Heart left ventricle (tissue), 13 donors: ENCODE results near the gene NAIF1.

ENCODE experiments used
- POLR2A ChIP-seq, 2 donors: fragments of 450-650 bp; IDR thresholded peaks; one replicate each; pipeline ENCODE4 v1.6.1; 2017; ENCODE audit warnings: antibody characterized with exemption in 2 of 2, mild to moderate bottlenecking in 2 of 2, moderate library complexity in 2 of 2
- TF ChIP-seq, protein P1 (sequence below), 12 donors: fragments of 200-600 bp; sonication (generic) in 4 of 12; IDR thresholded peaks; one replicate each; pipeline versions ENCODE4 v1.5.0 to v1.8.0; 2018 to 2022; ENCODE audit warnings: antibody characterized with exemption in 12 of 12, mild to moderate bottlenecking in 5 of 12
- donor health status: ischemic (EF 13 %, LVEDD 7.1; RV severe dilation, severe dysfunction).
- donor health status: DM: no; HTN: yes; CAD: no.
- donor health status: DM: no; HTN: no; CAD: no.
- donor health status: ischemic (EF 25% LVEDD 6.9; RV normal size, moderate dysfunction).
- donor health status: ischemic (EF 25% LVEDD 5.7; RV mildly dilated, moderate dysfunction).
- donor health status: ischemic (EF 35%, LVEDD 5.7; RV mildly dilated, moderate dysfunction).
- donor health status: nonischemic (EF 11% LVEDD 7.7; RV severe dilation, severe dysfunction).
- donor health status: DM: yes; HTN: yes; CAD: no.
- donor health status: PGD.
- donor health status: ischemic (EF 29% LVEDD 5.4; RV normal size, mild dysfunction).
- donor health status: nonischemic (EF 23%, LVEDD 6.1; RV moderate dilation, normal function).

DNA sequence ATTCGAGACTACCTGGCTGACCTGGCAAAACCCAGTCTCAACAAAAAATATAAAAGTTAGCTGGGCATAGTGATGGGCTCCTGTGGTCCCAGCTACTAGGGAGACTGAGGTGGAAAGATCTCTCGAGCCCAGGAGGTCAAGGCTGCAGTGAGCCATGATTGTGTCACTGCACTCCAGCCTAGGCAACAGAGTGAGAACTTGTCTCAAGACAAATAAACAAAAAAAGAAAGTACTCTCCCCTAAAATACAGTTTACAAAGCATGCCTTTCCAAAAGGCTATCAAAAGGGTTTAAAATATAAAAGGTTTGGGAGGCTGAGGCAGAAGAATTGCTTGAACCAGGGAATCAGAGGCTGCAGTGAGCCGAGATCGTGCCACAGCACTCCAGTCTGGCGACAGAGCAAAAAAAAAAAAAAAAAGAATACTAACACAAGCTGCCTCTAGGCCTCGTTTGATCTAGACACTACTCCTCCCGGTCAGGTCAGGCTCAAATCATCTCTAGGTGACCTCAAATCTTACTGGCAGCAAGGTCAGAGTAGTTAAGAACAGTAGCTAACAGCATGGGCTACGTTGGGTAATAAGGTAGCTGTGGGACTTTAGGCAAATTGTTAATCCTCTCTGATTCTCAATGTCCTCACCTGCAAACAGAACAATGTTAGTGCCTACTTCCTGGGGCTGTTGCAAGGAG is 9.3 kb downstream of the NAIF1 start:
- TF ChIP-seq, protein P1, sequence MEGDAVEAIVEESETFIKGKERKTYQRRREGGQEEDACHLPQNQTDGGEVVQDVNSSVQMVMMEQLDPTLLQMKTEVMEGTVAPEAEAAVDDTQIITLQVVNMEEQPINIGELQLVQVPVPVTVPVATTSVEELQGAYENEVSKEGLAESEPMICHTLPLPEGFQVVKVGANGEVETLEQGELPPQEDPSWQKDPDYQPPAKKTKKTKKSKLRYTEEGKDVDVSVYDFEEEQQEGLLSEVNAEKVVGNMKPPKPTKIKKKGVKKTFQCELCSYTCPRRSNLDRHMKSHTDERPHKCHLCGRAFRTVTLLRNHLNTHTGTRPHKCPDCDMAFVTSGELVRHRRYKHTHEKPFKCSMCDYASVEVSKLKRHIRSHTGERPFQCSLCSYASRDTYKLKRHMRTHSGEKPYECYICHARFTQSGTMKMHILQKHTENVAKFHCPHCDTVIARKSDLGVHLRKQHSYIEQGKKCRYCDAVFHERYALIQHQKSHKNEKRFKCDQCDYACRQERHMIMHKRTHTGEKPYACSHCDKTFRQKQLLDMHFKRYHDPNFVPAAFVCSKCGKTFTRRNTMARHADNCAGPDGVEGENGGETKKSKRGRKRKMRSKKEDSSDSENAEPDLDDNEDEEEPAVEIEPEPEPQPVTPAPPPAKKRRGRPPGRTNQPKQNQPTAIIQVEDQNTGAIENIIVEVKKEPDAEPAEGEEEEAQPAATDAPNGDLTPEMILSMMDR (IDR thresholded peaks at IDR 0.05), result no peak
- no peak for TF ChIP-seq POLR2A (IDR thresholded peaks at IDR 0.05)
